Endothelial cell of umbilical vein (primary cell): Measurements from ENCODE around the gene ZDHHC14.

Experiments
- CTCF ChIP-seq, 2 donors: IDR thresholded peaks; 1 replicate in 1 of 2; 2 replicates in 1 of 2; pipeline ENCODE4 v1.5.1; 2011; ENCODE audit warnings: low read length in 2 of 2, mild to moderate bottlenecking in 2 of 2, moderate library complexity in 2 of 2, control low read depth in 1 of 2, inconsistent platforms in 1 of 2, low read depth in 1 of 2; ENCODE audit not compliant: insufficient read depth in 1 of 2; ENCODE audit errors: extremely low read depth in 1 of 2
- POLR2A ChIP-seq: IDR thresholded peaks from 2 replicates; pipeline ENCODE4 v1.6.1; 2012; ENCODE audit warnings: low read depth, mild to moderate bottlenecking, control low read depth, low read length
- TF ChIP-seq, protein P1 (sequence below): IDR thresholded peaks from 2 replicates; pipeline ENCODE4 v1.6.1; 2011; ENCODE audit not compliant: insufficient read depth, insufficient read length

DNA sequence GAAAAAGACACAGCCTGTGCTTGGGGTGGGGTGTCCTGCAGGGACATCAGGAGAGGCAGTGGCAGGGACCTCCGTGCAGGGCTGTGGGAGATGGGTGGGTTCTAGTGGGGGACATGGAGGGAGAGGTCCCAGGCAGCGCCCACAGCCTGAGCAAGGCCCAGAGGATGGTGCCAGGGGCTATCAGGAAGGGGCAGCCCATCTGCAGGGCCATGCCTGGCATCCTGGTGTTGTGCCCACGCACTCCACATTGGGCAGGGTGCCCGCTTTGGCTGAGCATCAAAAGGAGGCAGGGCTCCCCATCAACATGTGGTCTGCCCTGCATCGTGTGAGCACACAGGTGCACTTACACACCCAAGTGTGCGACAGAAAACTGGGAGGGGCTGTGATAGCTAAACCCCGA lies 257.8 kb downstream of the ZDHHC14 start:
- TF ChIP-seq CTCF (IDR thresholded peaks at IDR 0.05; ENCODE audit: extremely low read depth in 1 of 2, insufficient read depth in 1 of 2, low read depth in 1 of 2, low read length in 2 of 2) (no peak), POLR2A (no peak)
- TF ChIP-seq, protein P1, sequence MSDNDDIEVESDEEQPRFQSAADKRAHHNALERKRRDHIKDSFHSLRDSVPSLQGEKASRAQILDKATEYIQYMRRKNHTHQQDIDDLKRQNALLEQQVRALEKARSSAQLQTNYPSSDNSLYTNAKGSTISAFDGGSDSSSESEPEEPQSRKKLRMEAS, result no peak
